Activated CD4-positive, CD25-positive, alpha-beta regulatory T cell treated with anti-CD3 and anti-CD28 coated beads, Interleukin-2, amount 50 U/mL, for 24 hours (primary cell): ENCODE data around the gene CDK7.
"Not testable (repeated sequence)": the region's sequence is repeated elsewhere in the genome, so short reads cannot be mapped to it uniquely, and the experiment has no call there.

ENCODE experiments used
- ATAC-seq, 2 donors: fragments of 150-1000 bp; cut with Tn5 transposase; one replicate each; pipeline ENCODE4 v1.10.0; 2021; ENCODE audit warnings: mild to moderate bottlenecking in 1 of 2, moderate library complexity in 1 of 2

The CDK7 gene

DNA sequence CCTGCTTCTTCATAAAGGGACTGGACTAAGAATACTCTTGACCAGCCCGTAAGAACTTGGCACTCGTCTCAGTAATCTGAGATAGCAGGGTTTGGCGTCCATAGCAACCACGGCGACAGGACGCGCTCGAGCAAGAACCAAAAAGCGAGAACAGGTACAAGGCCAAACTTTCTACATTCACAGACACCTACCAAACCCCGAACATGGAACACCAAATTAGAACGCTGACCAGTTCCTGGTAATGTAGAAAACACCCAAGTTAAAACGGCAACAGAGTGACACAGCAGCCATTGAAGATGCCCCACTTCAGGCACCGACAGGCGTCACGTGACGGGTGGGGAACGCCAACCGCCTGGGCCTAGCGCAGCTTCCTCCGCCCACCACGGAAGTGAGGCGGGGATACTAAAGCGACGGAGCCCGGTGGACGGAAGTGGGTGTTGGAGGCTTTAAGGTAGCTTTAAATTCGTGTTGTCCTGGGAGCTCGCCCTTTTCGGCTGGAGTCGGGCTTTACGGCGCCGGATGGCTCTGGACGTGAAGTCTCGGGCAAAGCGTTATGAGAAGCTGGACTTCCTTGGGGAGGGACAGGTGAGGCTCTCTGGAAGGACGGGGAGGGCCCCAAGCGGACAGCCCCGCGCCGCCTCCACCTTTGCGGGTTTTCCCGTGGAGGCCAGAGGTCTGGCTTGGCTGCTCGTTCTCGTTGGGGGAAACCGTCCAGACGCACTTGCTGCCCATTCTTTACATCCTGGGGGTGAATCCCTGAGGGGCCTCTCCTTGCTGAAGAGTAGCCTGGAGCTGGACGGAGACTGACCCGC is at the start of gene CDK7:
TSS of gene CDK7 (plus strand) at position 430 of the 812 bp plus-strand sequence. CDS start at position 520, 90 bp downstream.
- ATAC-seq: peak; percentile 100

DNA sequence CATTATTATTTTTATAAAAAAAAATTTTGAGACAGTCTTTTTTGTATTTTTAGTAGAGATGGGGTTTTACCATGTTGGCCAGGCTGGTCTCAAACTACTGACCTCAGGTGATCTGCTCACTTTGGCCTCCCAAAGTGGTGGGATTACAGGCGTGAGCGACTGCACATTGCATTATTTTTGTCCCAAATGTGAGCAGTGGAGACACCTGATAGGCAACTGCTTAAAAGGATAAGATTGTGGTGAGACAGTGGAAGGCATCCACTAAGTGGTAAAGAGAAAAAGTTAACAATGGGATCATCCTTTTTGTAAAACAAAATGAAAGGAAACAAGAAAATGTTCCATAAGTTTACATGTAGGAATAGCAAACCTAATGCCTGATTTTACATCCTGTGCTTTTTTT is 47.3 kb upstream of the CDK7 start:
- no peak for ATAC-seq

DNA sequence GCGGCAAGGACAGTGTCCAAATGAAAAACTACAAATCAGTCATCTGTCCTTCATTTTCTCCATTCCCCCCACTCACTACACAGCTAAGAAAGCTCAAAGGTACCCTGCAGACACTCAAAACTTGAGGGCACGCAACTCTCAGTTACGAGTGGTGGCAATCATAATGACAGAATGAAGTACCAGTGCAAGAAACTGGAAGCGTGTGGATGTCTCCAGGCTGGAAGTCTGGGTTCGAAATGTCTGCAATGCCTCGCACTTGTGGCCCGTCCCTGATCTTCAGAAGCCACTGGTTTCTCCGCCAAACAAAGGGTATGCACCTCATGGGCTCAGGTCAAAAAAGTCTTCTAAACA is 45.9 kb upstream of the CDK7 start:
- ATAC-seq: no peak

DNA sequence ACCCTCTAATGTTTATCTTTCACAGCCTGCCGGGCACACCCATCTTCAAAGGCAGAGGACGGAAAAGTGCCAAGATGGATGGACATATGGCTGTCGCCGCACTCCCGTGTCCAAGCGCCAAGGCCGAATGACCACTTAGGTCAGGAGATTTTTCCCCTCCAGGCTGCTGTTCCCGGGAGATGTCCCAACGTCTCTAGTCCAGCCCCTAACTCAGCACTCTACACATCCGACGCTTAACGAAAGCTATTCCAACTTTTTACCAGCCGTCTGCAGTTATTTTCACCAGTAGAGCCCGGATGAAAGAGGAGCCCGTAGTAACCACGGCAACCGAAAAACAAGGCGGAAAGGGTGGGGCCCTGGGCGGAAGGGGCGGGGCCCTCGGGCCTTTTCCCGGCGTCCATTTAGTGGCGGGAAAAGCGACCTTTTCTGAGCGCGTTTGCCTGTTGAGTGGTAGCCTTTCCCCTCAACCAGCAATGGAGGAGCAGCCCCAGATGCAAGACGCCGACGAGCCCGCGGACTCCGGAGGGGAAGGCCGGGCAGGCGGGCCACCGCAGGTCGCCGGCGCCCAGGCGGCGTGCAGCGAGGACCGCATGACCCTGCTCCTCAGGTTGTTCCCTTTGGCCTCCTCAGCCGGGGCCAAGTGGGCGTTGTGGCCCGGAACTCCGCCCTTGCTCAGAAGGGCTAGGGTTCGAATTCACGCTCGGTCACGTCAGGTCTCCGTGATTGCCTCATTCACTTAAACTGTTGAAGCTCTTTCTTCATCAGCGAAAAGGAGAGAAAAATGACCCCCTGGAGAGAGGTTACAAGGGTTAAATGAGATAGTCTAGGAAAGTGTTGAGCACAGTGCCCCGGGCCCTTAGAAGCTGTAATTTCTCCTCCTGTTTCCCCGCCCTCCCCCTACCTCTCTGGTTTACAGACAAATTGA is 45.3 kb upstream of the CDK7 start, which contains the start of gene CENPH:
TSS of gene CENPH (plus strand) at position 422 of the 925 bp plus-strand sequence. CDS start at position 474, 52 bp downstream.
- ATAC-seq: peak; percentile 94

DNA sequence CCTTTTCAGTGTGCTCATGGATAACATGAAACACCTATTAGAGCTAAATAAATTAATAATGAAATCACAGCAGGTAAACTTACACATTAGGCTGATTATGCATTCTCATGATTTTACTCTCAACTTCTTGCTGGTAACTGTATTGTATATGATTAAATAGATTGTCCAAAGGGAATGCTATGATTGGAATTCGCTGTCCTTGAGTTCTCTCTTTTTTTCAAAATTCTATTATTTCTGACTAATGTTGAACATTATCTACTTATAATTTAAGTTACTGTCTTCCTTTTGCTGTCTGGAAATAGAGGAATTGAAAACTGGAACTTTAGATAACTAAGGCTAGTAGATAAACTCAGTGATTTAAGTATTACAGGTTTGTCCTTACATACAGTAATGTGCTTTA is 32.2 kb upstream of the CDK7 start:
- ATAC-seq: no peak

DNA sequence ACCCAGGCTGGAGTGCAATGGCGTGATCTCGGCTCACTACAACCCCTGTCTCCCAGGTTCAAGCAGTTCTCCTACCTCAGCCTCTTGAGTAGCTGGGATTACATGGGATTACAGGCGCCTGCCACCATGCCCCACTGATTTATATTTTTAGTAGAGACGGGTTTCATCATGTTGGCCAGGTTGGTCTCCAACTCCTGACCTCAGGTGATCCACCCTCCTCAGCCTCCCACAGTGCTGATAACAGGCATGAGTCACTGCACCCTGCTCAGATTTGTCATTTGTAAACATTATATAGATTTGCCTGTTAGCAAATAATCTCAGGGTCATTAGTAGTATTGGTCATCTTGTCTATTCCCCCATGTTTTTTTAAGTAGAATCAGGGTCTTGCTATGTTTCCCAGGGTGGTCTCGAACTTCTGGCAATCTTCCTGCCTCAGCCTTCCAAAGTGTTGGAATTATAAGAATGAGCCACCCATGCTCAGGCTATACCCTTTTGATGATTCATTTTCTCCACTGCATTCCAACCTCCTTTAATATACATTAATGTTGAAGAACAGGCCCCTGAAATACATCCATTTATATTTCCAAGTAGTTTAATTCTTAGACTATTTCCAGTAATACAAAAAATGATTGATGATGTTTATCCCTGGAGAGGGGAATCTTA is 28.0 kb upstream of the CDK7 start:
- ATAC-seq: no peak

DNA sequence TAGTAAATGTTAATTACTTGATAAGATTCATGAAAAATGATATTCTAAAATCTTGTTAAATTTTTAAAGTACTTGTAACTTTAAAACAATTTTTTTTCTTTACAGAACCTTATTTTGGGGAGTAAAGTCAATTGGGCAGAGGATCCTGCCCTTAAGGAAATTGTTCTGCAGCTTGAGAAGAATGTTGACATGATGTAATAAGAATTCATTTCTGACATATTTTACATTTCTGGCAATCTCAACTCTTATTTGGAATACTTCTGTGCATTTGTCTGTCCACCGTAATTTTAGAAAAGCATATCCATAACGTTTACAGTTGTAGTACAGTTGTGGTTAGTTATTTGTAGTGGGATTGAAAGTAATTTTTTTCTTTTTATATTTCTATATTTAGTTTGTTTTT is 25.1 kb upstream of the CDK7 start:
- ATAC-seq: no peak

DNA sequence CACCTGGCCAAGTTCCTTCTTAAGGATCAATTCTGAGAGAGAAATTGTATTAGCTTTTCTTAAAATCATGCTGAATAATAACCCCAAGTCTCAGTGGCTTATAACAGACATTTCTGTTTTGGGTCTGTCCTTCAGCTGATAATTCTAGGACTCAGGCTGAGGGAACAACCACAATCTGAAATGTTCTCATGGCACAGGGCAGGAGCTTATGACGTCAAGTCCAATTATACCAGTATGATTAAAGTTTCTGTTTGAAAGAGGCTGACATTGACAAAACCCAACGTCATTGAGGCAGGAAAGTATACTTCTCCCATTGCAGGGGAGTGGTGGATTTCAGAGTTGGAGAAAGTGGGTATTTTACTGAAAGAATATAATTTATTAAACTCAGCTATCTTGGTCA is 23.5 kb upstream of the CDK7 start:
- ATAC-seq: no peak

DNA sequence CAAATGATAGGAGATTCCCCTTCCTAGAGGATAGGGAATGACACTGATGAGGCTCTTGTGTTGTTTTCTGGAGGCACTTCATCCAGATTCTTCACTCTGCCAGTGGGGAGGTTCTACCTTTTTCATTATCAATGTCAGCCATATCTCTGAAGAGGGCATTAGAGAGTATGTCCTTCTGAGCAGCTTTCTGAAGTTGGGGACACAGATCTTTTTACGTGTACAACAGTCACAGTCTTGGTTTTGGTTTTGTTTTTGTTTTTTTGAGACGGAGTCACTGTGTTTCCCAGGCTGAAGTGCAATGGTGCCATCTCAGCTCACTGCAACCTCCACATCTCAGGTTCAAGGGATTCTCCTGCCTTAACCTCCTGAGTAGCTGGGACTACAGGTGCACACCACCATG is 22.7 kb upstream of the CDK7 start:
- ATAC-seq: peak; percentile 28 to 68

DNA sequence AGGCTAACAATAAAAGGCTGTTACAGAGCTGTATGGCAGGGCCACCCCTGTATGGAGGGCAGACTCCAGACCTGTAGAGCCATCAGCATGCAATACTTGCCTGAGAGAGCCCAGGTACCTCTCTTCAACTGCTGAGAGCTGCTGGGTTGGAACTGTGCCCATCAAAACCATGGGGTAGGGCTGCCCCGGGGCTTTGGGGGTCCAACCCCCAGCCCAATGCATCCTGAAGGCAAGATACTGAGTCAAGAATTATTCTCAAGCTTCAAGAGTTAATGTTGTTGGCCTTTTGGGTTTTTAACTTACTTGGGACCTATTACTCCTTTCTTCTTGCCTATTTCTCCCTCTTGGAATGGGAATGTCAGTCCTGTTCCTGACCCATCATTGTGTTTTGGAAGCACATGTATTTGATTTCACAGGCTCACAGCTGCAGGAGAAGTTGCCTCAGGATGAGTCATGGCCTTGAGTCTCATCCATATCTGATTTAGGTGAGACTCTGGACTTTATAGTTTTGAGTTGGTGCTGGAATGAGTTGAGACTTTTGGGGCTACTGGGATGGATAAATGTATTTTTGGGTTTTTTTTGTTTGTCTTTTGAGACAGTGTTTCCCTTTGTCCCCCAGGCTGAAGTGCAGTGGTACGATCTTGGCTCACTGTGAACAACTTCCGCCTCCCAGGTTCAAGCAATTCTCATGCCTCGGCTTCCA is 21.0 kb upstream of the CDK7 start:
- no peak for ATAC-seq

DNA sequence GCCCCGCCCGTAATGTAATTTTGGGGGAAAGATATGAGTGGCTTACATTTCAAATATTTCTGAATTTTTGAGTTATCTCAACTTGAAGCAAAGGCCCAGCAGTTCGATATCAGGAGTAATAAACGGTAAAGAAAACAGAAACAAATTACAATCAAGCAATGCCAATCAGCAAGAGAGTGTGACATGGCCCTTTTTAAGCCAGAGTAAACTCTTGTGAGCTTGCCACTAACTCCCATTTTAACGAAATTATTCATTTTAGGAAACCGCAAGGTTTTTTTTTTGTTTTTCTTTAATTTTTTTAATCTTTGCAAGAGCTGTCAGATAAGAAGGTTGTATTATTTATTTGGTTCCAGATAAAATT is 17.6 kb upstream of the CDK7 start:
- ATAC-seq: no peak

DNA sequence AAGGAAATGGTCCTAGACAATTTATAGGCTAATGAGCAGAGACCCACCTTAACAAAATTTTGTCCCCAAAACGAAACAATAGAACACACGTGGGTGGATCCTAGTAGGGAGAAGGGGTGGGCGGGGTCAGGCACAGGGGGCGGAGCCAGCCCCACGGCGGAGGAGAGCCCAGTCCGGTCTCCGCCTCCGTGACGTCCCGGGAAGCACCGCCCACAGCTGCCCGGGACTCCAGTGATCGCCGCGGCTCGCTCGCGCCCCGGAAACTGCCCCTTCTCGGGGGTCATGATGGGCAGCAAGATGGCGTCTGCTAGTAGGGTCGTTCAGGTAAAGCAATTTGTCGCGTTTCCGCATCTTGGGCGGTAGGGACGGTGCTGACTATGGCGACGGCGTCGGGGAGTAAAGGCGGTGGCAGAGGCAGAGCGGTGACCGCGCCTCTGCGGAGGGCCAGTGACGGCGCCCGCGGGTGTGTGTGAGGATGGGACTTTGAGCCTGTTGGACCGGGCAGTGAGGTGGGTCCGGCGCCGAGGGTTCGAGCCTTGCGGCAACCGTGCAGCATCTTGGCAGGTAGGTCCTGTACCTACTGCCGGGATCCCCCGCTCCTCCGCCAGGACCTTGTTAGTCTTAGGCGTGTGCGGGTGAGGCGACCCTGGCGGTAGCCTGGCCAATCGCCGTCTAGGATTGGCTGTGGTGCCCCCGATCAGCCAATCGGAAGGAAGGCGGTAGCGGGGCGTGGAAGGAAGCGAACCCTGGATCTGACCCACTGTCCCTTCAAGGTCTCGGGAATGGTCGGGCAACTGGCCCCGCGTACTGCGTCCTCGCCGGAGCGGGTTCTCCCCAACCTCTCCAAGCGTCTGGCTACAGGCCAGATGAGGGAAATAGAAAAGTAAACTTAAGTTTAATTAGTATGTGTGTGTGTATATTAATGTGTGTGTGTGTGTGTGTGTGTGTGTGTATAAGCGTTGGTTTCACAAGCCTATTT is 16.8 kb upstream of the CDK7 start:
- peak; percentile 90 to 92 for ATAC-seq

DNA sequence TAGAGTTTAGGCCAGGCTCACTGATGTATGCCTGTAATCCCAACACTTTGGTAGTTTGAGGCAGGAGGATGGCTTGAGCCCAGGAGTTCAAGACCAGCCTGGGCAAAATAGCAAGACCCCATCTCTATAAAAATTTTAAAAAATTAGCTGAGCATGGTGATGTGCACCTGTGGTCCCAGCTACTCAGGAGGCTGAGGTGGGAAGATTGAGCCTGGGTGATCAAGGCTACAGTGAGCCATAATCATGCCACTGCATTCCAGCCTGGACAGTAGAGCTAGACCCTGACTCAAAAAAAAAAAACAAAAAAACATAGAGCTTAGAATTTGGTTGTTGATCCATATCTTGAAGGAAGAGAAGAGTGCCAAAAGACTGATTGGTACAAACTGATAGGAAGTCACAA is 14.7 kb upstream of the CDK7 start:
- no peak for ATAC-seq

DNA sequence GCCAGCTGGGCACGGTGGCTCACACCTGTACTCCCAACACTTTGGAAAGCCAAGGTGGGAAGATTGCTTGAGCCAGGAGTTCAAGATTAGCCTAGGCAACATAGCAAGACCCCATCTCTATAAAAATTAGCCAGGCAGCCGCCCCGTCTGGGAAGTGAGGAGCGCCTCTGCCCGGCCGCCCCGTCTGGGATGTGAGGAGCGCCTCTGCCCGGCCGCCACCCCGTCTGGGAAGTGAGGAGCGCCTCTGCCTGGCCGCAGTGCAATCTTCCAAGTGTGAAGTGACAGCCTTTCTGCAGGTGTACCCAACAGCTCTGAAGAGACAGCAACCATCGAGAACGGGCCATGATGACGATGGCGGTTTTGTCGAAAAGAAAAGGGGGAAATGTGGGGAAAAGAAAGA is 14.3 kb upstream of the CDK7 start:
- not testable (repeated sequence) for ATAC-seq

DNA sequence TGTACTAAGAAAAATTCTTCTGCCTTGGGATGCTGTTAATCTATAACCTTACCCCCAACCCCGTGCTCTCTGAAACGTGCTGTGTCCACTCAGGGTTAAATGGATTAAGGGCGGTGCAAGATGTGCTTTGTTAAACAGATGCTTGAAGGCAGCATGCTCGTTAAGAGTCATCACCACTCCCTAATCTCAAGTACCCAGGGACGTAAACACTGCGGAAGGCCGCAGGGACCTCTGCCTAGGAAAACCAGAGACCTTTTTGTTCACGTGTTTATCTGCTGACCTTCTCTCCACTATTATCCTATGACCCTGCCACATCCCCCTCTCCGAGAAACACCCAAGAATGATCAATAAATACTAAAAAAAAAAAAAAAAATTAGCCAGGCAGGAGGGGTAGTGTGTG is 13.9 kb upstream of the CDK7 start:
- not testable (repeated sequence) for ATAC-seq

DNA sequence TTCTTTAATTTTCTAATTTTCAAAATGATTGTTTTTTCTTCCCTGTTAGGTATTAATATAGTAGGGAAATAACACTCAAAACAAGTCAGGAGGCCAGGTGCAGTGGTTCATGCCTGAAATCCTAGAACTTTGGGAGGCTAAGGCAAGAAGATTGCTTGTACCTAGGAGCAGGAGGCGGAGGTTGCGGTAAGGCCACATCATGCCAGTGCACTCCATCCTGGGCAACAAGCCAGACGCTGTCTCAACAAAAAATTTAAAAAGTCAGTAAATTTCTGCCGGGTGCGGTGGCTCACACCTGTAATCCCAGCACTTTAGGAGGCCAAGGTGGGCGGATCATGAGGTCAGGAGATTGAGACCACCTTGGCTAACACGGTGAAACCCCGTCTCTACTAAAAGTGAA is 10.2 kb upstream of the CDK7 start:
- ATAC-seq: no peak

DNA sequence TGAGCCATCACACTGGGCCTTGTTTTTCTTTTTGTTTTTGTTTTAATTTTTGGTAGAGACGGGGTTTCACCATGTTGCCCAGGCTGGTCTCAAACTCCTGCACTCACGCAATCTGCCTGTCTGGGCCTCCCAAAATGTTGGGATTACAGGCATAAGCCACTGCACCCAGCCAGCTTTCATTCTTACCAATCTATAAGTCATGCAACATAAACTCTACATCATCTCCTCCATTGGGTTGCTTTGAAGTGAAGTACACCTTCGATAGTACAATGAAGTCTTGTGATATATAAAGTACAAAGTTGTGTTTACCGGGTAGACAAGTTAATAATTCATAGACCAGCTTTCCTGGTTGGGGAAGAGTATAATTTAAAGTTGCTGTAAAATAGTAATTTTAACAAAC is 8.8 kb upstream of the CDK7 start:
- no peak for ATAC-seq

DNA sequence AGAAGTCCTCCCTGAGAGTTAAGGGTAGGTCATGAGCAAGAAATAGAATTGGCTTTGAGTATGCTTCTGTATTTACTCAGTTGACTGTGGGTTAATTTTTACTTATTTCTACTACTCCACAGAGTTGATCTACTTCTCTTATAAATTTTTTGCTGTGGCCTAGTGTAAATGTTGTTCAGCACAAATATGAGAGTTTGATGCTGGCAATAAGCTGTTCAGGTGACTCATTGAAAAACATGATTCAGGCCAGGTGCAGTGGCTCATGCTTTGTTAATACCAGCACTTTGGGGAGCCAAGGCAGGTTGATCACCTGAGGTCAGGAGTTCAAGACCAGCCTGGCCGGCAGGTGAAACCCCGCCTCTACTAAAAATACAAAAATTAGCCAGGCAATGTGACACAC is 4.5 kb upstream of the CDK7 start:
- ATAC-seq: no peak

DNA sequence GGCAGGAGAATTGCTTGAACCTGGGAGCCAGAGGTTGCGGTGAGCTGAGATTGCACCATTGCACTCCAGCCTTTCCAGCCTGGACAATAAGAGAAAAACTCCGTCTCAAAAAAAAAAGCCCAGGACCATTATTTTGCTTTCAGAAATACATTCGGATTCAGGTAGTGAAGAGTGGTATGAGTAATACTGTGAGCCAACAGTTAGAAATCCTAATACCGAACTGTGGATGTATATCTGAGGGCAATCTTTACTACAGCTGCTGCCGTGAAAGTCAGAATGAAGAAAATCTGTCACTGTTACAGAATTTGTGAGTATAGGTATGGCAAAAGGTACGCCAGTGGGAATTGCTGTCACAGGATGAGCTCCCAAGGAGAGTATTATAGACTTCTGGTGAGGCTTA is 3.4 kb upstream of the CDK7 start:
- ATAC-seq: no peak

DNA sequence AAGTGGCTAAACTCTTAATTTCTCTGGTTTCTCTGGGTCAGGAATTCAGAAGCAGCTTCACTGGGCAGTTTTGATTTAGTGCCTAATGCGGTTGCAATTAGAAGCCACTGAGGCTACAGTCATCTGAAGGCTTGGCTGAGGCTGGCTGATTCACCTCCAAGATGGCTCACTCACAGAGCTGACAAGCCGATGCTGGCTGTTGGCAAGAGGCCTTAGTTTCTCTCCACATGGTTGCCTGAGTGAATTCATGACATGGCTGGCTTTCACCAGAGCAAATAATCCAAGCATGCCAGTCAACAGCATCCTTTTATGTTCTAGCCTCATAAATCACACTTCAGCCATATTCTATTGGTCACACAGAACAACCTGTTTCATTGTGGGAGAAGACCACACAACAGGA is 2.8 kb upstream of the CDK7 start:
- ATAC-seq: no peak

DNA sequence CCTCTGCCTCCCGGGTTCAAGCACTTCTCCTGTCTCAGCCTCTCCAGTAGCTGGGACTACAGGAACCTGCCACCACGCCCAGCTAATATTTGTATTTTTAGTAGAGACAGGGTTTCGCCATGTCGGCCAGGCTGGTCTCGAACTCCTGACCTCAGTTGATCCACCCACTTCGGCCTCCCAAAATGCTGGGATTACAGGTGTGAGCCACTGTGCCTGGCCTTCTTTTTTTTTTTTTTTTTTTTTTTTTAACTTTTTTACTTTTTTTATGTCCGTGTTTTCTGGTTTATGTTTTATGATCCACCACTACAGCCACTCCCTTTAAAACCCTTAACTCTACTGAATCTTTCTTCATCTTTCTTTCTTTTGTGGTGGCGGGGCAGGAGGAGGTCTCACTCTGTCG is 2.0 kb downstream of the CDK7 start:
- ATAC-seq: not testable (repeated sequence)

DNA sequence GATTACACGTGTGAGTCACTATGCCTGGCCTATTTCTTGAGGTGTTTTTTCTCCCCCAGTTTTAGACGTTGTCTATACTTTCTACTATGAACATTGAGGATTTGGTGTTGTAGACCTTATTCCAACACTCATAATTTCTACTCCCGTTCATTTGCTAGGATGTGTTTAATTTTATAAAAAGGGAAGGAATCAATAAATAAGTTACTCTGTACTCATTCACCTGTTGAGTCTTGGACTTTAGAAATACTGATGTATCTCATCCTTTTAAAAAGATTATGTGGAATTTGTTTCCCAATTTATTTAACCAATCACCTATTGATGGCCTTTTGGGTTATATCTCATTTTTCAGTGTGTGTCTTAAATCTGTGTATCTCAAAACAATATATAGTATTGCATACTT is 3.2 kb downstream of the CDK7 start:
- no peak for ATAC-seq
